Muscle of arm (tissue), 14 donors: Measurements from ENCODE around the gene SDCBP2. TPM values are rescaled to one million over a fixed set of nuclear protein-coding genes. Genes with fewer than 3 reads are reported as not detected.

Experiments
- DNase-seq: peaks from one replicate; pipeline ENCODE4 v3.0.0-alpha.2; 2013
- long read RNA-seq, 11 donors: transcript quantifications; one replicate each; lab custom pipeline, GENCODE V29; 2026
- polyA plus RNA-seq, 12 donors: library from polyadenylated mRNA; unstranded; fragments of 120-200 nt; gene quantifications; one replicate each; pipeline ENCODE4 v1.2.1, GENCODE V29; 2013; ENCODE audit not compliant: insufficient read length in 12 of 12

The SDCBP2 gene
- polyA plus RNA-seq: 1 to 10 TPM in 11 of 12 donors, not detected in 1; 1.3 to 8.0 (median 1.8) TPM
- long read RNA-seq, donor 1, transcript SDCBP2-202 (9 exons, 1,519 nt): major isoform, 31 of 52 reads
- long read RNA-seq, donor 1, partial matches to known transcripts: 16 of 52 reads
- long read RNA-seq, donor 1, other reads (novel, unspliced or antisense): 0 of 52 reads
- long read RNA-seq, donor 2: 0 reads
- long read RNA-seq, donor 3, partial matches to known transcripts: 0 of 1 reads
- long read RNA-seq, donor 3, other reads (novel, unspliced or antisense): 0 of 1 reads
- long read RNA-seq, donor 4: 0 reads
- long read RNA-seq, donor 5: 0 reads
- long read RNA-seq, donor 6: 0 reads
- long read RNA-seq, donor 7: 0 reads
- long read RNA-seq, donor 8, partial matches to known transcripts: 0 of 1 reads
- long read RNA-seq, donor 8, other reads (novel, unspliced or antisense): 0 of 1 reads
- long read RNA-seq, donor 9: 0 reads
- long read RNA-seq, donor 10: 0 reads
- long read RNA-seq, donor 11: 0 reads

DNA sequence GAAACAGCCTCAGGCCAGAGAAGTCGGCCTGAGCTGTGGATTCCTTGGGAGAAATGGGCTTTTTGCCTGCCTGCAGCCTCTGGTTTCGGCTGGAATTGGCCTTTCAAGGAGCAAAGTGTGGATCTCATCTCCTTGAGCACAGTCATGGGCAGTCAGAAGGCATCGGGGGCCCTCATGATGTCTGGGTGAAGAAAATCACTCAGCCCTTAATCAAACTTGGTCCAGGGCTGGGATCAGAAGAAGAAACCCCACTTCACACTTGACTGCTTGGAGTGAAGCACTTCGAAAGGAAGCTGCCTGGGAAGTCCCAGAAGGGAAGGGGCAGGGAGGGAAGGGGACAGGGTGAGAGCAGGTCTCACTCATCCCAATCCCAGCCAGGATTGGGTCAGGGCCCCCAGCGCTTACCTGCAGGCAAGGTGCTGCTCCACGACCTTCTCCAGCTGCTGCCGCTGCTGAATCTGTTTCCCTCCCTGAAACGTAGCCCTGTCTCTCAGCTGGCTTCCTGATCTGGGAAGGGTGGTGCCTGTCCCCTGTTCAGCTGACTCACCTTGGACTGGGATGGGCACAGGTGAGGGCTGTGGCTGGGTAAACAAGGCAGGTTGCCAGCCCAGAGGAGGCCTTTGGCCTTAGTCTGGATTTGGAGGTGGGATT lies at the start of gene SDCBP2:
Gene SDCBP2 (minus strand): TSS at position 460 of the 651 bp plus-strand sequence. CDS start 8,723 bp downstream, outside the sequence.
- no peak for DNase-seq

- DNase-seq: no peak
Measured at GRCh38 chr20:1378735-1379125, 49.8 kb upstream of the SDCBP2 start.

DNA sequence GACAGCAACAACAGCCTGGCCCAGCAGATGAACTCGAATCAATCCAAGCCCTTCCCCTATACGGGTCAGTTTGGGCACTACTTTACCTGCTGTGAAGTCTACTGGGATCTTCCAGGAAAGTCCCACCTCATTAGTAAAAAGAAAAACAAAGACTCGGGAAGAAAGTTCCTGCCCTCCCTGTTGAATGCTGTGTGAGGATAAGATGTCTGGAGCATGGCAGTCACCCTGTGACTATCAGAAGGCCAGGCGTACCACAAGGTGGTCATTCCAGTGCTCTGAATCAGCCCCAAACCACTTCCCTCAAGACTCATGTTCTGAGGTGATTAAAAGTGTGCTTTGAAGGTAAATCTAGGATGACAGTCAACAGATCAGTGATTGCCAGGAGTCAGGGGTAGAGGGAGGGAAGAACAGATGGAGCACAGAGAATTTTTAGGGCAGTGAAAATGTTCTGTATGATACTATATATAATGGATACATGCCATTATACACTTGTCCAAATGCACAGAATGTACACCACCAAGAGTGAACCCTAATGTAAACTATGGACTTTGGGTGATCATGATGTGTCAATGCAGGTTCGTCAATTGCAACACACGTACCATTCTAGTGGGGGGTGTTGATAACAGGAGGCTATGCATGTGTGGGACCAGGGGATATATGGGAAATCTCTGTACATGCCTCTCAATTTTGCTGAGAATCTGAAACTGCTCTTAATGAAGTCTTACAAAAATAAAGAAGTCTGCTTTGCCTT lies 49.2 kb upstream of the SDCBP2 start:
- no peak for DNase-seq

DNA sequence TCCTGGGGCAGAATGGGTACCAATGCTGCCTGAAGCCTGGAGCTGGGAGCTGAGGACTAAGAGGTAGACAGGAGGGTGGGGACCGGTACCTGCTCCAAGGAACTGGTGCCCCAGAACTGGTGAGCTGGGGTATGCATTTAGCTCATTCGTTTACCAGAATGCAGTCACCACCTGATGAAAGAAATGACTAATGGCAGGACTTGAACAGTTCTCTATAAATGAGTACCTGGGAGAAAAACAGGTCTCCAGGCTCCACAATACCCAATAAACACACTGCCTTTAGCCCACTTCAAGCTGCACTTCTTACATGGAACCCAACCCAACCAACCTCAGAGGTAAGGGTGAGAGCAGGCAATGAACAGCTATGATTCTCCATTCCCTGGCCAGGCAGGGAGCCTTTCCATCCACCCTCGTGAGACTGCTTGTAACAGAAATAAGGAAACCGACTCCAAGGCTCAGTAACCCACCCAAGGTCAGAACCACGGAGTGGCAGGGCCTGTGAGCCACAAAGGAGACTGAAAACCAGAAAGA lies 48.5 kb upstream of the SDCBP2 start:
- no peak for DNase-seq

DNA sequence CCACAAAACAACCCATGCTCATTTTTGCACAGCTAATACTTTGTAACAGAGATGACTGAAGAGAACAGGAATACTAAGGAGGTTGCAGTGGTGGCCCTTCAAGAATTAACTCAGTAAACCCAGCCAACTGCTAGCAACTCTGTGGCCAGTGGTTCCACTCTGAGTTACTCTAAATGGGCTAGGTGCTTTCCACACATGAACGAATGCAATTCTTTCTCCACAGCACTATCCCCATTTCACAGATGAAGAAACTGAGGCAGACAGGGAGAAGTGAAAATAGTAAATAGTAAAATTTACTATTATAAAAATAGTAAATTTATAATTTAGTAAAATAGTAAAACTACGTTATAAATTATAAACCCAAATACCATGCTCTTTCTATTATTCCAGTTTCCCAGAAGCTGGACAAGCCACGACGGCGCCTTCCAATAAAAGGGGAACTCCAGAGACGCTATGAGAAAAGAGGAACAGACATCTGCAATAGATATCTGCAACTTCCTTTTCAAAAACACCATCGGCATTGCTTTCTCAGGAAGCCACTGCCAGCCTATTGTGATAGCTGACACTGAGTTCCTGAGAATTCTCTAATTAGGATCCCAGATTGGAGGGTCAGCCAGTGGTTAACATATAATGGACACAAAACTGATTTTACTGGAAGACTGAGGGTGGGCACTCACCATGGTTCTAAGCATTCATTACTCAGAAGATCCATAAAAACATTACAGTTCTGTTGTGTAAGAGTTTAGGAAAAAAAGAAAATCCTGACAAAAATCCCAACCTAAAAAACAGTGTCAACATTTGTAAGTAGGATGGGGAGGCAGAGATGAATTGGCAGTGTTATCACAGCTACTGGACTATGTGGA lies 47.7 kb upstream of the SDCBP2 start:
- DNase-seq: no peak

DNA sequence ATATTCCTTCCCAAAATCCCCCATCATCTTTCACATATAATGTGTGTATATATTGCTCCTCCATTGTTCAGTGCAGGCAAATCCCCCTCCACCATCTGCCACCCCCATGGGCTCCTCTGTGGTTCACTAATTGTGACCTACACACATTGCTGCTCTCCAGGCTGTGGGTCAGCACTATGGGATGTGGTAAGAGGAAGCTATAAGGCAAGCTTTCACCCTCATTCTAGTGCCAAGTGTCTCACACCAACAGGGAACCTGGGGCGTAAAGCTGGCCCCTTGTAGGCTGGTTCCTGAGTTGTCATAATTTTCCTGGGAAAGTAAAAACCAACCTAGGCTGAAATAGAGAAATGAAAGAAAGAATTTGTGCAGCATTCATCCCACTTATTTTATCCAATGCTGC lies 47.1 kb upstream of the SDCBP2 start:
- DNase-seq: no peak

GRCh38 chr20:1375515-1375914 lies 46.6 kb upstream of the SDCBP2 start:
- no peak for DNase-seq

GRCh38 chr20:1374246-1374645 lies 45.3 kb upstream of the SDCBP2 start:
- no peak for DNase-seq

DNA sequence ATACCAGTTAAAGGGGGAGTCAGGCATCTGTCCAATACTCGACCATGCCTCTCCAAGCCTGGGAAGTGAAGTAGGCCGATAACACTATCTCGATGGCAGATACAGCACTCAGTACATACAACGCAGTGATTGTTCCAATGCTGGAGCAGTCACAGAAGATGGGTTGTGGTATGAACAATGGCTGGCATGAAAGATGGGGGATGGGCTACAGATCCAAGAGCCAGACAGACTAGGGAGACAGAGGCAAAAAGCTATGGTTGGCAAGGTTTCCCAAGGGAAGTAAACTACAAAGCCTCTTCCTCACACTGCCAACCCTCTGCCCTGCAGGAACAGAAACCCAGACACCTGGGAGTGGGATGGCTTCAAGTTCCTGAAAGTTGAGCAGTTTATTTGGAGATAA lies 44.7 kb upstream of the SDCBP2 start:
- DNase-seq: no peak

DNA sequence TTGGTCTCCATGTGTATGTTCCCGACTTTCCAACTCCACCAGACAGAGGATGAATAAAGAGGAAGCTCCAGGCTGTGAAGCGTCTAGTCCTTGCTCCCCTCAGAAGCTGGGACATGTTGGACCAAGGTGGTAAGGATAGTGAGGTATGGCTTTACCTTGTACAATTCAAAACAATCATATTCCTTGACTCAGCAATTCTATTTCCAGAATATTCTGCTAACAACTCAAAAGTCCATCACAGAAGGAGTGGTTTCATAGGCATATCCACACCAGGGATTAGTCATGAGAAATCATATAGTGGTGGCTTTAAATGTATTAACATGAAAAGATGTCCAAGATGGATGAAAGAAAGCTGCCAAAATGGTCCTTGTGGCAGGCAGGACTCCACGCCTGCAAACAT lies 44.1 kb upstream of the SDCBP2 start:
- DNase-seq: no peak

DNA sequence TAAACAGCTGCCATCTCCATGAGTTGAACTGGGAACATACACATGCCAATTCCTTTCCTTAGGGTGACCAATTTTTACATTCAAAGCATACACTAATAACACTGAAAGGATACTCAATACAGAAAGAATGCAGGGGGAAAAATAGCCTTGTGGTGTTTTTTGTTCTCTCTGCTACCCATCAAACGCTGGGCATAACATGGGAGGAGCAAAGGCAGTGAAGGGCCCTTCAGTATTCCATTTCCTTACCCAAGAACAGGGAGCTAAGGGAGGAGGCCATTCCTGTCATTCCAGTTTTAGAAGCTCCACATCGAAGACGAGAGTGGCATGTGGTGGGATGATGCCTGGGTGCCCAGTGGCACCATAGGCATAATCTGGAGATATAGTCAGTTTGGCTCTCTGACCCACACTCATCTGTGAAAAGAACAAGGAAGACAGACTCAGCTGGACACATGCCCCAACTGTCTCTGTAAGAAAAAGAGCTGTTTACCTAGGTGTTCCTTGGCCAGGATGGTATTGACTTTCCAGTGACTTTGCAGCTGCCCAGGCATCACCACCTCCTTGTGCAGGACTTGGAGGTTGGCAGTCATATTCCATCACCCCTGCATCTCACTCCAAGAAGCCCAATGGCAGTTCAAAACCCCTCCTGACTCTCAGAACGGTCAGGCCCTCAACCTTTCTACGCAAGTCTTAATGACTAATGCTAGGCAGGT lies 43.0 kb upstream of the SDCBP2 start:
- no peak for DNase-seq

- DNase-seq: no peak
Measured at GRCh38 chr20:1371202-1371782, 42.4 kb upstream of the SDCBP2 start.

- no peak for DNase-seq
Measured at GRCh38 chr20:1370548-1371110, 41.7 kb upstream of the SDCBP2 start.

DNA sequence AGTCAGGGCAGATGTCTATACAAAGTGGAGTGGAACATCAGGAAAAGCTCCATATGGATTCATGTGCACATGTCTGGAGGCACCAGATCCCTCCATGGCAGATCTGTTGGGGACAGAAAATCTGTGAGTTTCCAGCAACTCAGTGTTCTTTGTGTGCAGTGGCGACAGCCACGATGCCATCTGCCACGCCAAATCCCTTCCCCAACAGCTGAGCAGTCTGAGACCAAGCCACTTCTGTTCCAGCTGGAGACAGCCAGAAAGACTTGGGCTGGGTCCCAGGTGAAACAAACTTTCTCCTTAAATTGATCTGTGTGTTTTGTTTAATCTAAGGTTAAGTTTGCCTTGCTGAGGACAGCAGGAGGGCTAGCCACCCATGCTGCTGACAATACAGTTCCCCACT lies 41.0 kb upstream of the SDCBP2 start:
- no peak for DNase-seq

- DNase-seq: no peak
Measured at GRCh38 chr20:1368448-1369199, 39.7 kb upstream of the SDCBP2 start.

- DNase-seq: no peak
Measured at GRCh38 chr20:1367479-1367878, 38.5 kb upstream of the SDCBP2 start.

- DNase-seq: no peak
Measured at GRCh38 chr20:1364106-1364505, 35.2 kb upstream of the SDCBP2 start.

DNA sequence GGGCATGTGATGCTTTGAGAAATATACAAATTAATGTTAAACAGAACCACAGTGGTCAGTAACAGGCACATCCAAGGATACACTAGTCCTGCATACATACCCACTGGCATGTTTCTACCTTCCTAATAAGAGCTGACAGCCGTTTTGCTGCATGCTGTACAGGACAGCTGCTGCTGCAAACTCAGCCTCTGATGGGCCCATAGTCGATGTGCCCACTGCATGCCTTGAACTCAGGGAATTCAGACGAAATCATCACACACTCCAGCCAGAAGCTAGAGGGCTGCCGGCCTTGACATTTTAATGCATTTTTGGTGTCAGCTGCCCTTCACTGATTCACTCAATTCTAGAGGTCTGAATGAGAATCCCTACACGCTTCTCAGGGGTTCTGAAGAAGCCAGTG lies 34.6 kb upstream of the SDCBP2 start:
- DNase-seq: no peak

DNA sequence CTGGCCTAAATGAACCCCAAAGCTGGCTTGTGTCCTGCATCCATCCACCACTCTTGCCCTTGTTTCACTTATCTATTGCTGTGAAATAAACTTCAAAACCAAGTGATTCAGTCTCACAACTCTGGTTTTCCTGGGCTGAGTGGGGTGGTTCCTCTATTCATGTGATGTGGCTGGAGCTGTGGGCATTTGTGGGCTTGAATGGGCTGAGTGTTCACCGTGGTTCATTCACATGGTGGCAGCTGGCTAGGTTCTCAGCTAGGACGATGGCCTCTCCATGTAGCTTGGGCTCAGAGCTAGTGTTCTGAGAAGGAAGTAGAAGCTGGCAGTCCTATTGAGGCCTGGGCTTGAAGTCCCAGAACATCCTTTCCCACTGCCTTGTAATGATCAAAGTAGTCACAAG lies 33.5 kb upstream of the SDCBP2 start:
- no peak for DNase-seq
